Testis (tissue), 3 donors: ENCODE results near the gene CYP1A2. TPM values are rescaled to one million over a fixed set of nuclear protein-coding genes. Genes with fewer than 3 reads are reported as not detected.

ENCODE experiments used
- DNase-seq: peaks from one replicate; pipeline ENCODE4 v3.0.0-alpha.2; 2019
- H3K27ac ChIP-seq, 2 donors: fragments of 200-600 bp; sonication (generic); one replicate each; pipeline ENCODE4 v1.5.1; 2019
- H3K27me3 ChIP-seq: fragments of 200-600 bp; sonication (generic); one replicate; pipeline ENCODE4 v1.5.1; 2019
- H3K36me3 ChIP-seq: fragments of 200-600 bp; sonication (generic); one replicate; pipeline ENCODE4 v1.5.1; 2017; ENCODE audit warnings: low read depth; ENCODE audit errors: missing control alignments
- H3K4me1 ChIP-seq: fragments of 200-600 bp; sonication (generic); one replicate; pipeline ENCODE4 v1.5.1; 2019
- H3K4me3 ChIP-seq, 2 donors: fragments of 200-600 bp; sonication (generic); one replicate each; pipeline ENCODE4 v1.5.1; 2017 to 2019
- H3K9me3 ChIP-seq: fragments of 200-600 bp; sonication (generic); one replicate; pipeline ENCODE4 v1.5.1; 2017
- CTCF ChIP-seq, 3 experiments: fragments of 450-650 bp in 2 of 3; fragments of 200-600 bp in 1 of 3; sonication (generic) in 1 of 3; IDR thresholded peaks; one replicate each; pipeline ENCODE4 v1.5.1; 2016 to 2019; ENCODE audit warnings: antibody characterized with exemption in 3 of 3, mild to moderate bottlenecking in 2 of 3, moderate library complexity in 1 of 3
- POLR2A ChIP-seq: fragments of 450-650 bp; IDR thresholded peaks from one replicate; pipeline ENCODE4 v1.6.1; 2017; ENCODE audit warnings: antibody characterized with exemption, mild to moderate bottlenecking, moderate library complexity
- WGBS, 2 donors: methylation state at CpG; one replicate each; pipeline ENCODE4 v1.1.5; 2018; 5-methylcytosine and 5-hydroxymethylcytosine counted together
- intact Hi-C: fragments of 100-400 bp; cut with DNase I; formaldehyde crosslinking; loops from one replicate; pipeline ENCODE4 v1.15.1; 2023; ENCODE audit warnings: low total_unique reads
- polyA plus RNA-seq: library from polyadenylated mRNA; stranded (reverse); fragments of 350-450 nt; fragmentation: Illumina TruSeq; extraction: RNeasy Lipid Tissue Mini Kit (QIAGEN cat#74804); gene quantifications from one replicate; pipeline ENCODE4 v1.2.3, GENCODE V29; 2014; ENCODE audit warnings: low read depth, low replicate concordance; ENCODE audit not compliant: insufficient read depth
- total RNA-seq, 2 donors: library from RNA; depleted of rRNA; stranded (reverse); fragments of >200 nt; gene quantifications; one replicate each; pipeline ENCODE4 v1.2.3, GENCODE V29; 2016

CYP1A2 gene
- total and polyA plus RNA-seq, 3 donors from 2014 or later = 0.12 to 0.31 TPM; not detected in 1

- intact Hi-C loops = no loop called here
- no peak for DNase-seq
- H3K9me3 ChIP-seq = no peaks in the 10 kb centered on the region
- H3K4me3 ChIP-seq = no peak overlapping the region
- H3K36me3 ChIP-seq = no peaks in the 10 kb centered on the region
- no peak for TF ChIP-seq POLR2A
- no peak for TF ChIP-seq CTCF (IDR thresholded peaks at IDR 0.05)
- WGBS, 2 donors = 46 to 78% methylated on average over 6 of the region's 6 CpGs
- H3K27ac ChIP-seq = no peak overlapping the region
- no peaks in the 10 kb centered on the region for H3K4me1 ChIP-seq
- no peaks in the 10 kb centered on the region for H3K27me3 ChIP-seq
Observed at GRCh38 chr15:74762791-74763150, 14.1 kb downstream of the CYP1A2 start.

- H3K9me3 ChIP-seq = no peaks in the 10 kb centered on the region
- TF ChIP-seq POLR2A (no peak), CTCF (IDR thresholded peaks at IDR 0.05) (no peak)
- H3K4me1 ChIP-seq = no peaks in the 10 kb centered on the region
- intact Hi-C loops = no loop called here
- no peaks in the 10 kb centered on the region for H3K27me3 ChIP-seq
- DNase-seq = no peak
- no peak overlapping the region for H3K4me3 ChIP-seq
- no peak overlapping the region for H3K27ac ChIP-seq
- H3K36me3 ChIP-seq = no peaks in the 10 kb centered on the region
- 87 to 91% methylated on average over 3 to 15 of the region's 15 CpGs for WGBS, 2 donors
Observed at GRCh38 chr15:74763416-74763815, 14.8 kb downstream of the CYP1A2 start.

GRCh38 chr15:74767167-74768098, 18.8 kb downstream of the CYP1A2 start:
- 91 to 97% methylated on average over 6 to 14 of the region's 14 CpGs for WGBS, 2 donors
- intact Hi-C loops = loop anchor here (5.0 kb wide), 2 partner anchors 130 to 395 kb away; no protein-coding TSS in a partner anchor
- no peak for TF ChIP-seq CTCF (IDR thresholded peaks at IDR 0.05)
- TF ChIP-seq POLR2A = no peak

GRCh38 chr15:74768099-74768770, 19.6 kb downstream of the CYP1A2 start:
- DNase-seq = no peak
- H3K4me3 ChIP-seq = no peak overlapping the region
- WGBS, 2 donors = 27 to 33% methylated on average over 14 to 15 of the region's 15 CpGs

More at GRCh38 chr15:74767167-74768098, 18.8 kb downstream of the CYP1A2 start:
- DNase-seq = no peak
- Histone ChIP-seq H3K27me3 (no peaks in the 10 kb centered on the region), H3K9me3 (no peaks in the 10 kb centered on the region), H3K36me3 (no peaks in the 10 kb centered on the region), H3K4me3 (no peak overlapping the region), H3K4me1 (peaks cover 10% of the 10 kb centered on the region), H3K27ac (no peak overlapping the region)

More at GRCh38 chr15:74768099-74768770, 19.6 kb downstream of the CYP1A2 start:
- Histone ChIP-seq H3K4me1 (peaks cover 10% of the 10 kb centered on the region), H3K36me3 (no peaks in the 10 kb centered on the region), H3K27ac (no peak overlapping the region), H3K27me3 (no peaks in the 10 kb centered on the region), H3K9me3 (no peaks in the 10 kb centered on the region)
- intact Hi-C loops = loop anchor here (5.0 kb wide), 2 partner anchors 131 to 396 kb away; no protein-coding TSS in a partner anchor
- TF ChIP-seq CTCF (IDR thresholded peaks at IDR 0.05) = no peak
- no peak for TF ChIP-seq POLR2A
